Activated T-cell treated with anti-CD3 and anti-CD28 coated beads for 48 hours (primary cell): ENCODE measurements around the gene FNDC1.
"Not testable (repeated sequence)": the region's sequence is repeated elsewhere in the genome, so short reads cannot be mapped to it uniquely, and the experiment has no call there.

Experiments
- DNase-seq: peaks from one replicate; pipeline ENCODE4 v3.0.0-alpha.2; 2020; ENCODE audit warnings: low read depth

FNDC1 gene

DNA sequence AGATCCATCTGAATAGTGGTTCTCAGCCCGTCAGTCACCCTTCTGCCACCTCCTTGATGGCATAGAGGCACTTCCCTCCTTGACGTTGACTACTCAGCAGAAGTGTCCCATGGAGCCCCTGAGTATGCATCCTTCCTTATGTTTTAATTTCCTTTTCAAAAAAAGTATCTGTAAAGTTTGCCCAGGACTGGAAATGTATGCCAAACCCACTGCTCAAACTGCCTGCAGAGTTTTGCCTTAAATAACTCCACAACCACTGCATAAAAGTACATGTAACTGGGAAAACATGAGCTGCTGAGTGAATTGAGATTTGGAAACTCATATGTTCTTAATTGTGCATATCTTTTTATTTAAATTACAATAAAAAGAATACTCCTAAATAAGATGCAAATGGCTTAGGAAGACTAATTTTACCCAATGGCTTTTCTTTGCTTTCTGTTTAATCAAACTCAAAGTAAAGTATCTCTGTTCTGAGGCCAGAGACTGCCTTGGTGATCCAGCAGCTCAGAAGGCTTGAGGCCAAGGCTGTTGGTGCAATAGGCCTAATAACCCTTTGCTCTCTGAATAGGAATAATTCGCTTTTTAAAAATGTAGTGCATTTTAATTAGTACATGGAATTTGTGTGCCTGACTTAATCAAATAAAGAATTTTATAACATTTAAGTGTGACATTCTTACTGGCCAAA is 90.4 kb downstream of the FNDC1 start:
- DNase-seq, result no peak

DNA sequence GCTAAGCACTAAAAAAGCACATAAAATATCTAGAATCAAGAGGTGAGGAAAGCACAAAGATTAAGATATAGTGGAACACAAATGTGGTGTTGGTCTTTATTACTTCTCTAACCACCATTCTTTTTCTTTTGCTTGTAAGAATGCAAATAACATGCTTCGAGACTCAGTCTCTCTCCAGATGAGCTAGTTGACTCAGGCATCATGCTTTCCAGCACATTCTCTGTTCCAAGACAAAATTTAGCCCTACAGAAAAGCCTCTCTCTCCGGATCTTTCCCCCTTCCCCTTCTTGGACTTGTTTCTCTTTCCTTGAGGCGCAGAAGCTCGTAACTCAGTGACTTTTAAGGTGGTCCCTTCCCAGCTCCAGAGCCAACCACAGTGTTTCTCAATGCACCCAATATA is 91.0 kb downstream of the FNDC1 start:
- DNase-seq, result no peak

DNA sequence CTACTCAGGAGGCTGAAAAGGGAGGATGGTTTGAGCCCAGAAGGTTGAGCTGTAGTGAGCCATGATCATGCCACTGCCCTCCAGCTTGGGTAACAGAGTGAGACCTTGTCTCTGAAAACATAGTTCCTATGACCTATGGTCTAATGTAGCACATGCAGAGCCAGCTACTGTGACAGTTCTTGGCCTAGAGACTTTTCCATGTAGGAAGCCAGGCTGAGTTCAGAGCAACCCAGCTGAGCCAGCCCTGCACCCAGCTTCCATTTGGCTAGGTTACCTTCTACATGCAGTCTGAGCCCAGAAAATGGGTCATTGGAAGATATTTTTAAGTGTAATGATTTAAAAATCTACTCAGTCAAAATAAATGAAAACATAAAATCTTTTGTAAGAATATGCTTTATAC is 92.8 kb downstream of the FNDC1 start:
- DNase-seq, result no peak

DNA sequence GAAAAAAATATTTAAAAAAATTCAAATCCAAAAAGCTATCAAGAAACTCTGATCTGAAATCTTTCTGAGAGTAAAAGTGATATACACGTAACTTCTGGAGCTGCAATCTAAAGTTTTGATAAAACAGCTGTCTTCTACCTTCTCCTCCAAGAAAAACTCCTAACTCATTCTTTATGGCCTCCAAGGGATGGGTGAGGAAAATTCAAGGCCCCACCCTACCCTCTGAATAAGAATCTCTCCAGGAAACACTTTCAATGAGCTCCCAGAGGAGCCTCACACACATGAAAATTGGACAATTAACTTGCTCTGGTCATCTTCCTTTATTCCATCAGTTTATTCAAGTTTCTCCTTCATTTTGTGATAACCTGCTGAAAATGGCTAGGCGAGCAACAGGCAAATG is 93.4 kb downstream of the FNDC1 start:
- DNase-seq, result no peak

DNA sequence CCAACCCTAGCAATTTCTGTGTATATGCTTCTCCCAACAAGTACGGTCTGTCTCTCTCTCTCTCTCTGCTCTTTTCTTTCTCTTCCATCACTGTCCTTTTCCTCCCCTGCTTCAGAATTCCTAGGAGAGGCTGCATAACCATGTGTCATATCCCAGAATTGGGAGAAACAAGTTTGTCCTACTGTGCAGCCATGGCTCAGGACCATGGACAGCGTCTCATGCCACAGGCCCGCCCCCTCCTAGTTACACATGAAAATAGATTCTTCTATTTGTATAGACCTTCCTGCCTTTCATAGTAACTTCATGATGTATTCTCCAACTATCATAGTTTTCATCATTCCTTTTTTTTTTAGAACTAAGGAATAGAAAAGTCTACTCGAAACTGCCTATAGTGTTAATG is 98.0 kb downstream of the FNDC1 start:
- DNase-seq, result no peak

DNA sequence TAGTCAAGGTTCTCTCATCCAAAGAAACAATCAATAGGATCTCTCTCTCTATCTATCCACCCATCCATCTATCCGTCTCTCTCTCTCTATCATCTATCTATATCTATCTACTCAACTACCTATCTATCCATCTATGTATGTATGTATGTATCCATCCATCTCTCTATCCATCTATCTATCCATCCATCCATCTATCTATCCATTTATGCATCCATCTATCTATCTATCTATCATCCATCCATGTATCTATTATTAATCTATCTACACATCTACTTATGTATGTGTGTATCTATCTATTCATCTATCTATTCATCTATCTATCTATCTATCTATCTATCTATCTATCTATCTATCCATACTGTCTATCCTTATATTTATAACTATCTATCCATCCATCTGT is 99.3 kb downstream of the FNDC1 start:
- DNase-seq, result no peak

DNA sequence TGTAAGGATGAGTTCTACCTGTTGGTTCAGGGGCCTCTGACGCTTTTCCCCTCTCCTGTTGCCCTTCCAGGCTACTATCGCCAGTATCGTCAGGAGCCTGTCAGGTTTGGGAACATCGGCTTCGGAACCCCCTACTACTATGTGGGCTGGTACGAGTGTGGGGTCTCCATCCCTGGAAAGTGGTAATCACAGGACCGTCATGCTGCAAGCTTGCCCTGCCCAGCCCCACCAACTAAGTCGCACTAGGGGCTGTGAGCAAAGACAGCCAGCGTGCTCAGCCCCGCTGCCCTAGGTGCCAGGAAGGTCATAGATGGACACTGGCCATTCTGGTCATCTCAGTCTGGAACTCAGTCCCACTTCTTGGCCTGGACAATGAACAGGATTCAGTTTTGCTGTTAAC is 102.1 kb downstream of the FNDC1 start:
- DNase-seq, result no peak

DNA sequence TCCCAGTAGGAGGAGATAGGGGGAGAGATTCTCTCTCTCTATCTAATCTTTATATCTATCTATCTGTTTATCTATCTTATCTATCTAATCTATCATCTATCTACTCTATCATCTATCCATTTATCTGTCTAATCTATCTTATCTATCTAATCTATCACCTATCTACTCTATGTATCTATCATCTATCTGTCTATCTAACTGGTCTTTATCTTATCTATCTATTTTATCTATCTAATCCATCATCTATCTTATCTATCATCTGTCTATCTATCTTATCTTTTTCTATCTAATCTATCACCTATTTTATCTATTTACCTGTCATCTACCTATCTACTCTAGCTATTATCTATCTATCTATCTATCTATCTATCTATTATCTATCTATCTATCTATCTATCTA is 109.4 kb downstream of the FNDC1 start:
- no peak for DNase-seq

DNA sequence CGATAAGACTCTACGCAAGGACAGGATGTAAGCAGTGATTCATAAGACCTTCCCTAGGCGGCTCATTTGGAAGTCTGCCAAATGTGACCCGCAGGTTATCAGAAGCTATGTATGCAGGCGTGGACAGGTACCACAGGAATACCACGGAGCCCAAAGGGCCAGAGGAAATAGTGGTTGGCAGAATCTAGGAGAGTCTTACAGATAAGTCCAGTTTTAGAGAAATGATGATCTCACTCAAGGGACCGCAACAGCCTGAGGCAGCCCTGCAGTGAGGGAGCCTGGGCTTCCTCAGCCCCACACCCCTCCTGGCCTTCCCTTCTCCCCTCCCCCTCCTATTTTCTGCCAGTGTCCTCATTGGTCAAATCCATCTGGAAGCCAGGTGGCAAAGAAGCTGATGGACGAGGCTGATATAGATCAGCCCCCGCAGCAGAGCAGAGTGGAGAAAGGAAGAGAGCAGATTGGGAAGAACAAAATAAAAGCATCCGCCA is 110.6 kb downstream of the FNDC1 start:
- DNase-seq, result no peak

DNA sequence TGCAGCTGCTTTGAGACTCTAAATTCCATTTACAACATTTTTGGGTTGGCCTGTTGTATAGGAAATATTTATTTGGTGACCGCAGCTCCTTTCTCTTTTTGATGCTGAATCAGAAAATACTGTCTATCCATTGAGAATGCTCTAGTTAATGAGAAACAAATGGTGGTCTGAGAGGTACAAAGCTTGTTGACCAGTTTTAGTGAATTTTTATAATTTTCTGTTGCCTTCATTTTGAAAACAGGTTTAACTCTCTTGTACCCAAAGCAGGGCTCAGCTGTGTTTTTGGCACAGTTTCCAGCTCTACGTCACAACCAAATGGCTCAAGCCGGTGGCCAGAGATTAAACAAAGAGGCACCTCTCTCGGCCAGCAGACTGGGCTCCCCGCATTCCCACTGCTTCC is 113.2 kb downstream of the FNDC1 start:
- DNase-seq, result no peak

DNA sequence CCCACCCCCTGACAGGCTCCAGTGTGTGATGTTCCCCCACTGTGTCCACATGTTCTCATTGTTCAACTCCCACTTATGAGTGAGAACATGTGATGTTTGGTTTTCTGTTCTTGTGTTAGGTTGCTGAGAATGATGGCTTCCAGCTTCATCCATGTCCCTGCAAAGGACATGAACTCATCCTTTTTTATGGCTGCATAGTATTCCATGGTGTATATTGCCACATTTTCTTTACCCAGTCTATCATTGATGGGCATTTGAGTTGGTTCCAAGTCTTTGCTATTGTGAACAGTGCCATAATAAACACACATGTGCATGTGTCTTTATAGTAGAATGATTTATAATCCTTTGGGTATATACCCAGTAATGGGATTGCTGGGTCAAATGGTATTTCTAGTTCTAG is 115.5 kb downstream of the FNDC1 start:
- DNase-seq, result not testable (repeated sequence)

DNA sequence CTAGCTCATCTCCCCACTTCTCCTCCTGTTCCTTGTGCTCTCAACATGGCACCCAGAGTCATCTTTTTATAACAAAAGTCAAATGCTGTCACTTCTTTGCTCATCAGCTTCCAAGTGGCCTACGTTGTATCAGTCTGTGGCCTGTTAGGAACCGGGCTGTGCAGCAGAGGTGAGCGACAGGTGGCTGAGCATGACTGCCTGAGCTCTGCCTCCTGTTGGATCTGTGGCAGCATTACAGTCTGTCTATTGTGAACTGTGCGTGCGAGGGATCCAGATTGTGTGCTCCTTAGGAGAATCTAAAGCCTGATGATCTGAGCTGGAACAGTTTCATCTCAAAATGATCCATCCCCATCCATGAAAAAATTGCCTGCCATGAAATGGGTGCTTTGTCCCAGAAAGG is 129.6 kb downstream of the FNDC1 start:
- DNase-seq, result no peak

DNA sequence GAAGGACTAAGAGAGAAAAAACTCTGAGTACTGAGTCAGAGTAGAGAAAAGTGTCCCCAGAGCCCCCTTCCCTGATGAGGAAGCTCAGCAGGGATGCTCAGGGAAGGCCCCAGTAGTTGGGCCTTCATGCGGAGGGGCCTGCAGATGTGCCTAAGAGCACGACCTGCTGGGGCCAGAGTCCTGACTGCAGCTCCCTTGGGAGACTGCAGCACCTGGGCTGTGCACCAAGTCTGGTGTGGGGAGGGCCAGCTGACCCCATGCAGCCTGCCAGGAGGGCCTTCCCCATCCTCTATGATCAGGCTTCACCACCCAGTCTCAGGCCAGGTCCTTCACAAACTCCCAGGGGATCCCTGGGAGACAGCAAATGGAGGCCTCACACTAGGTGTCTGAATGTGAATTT is 130.4 kb downstream of the FNDC1 start:
- DNase-seq, result no peak

DNA sequence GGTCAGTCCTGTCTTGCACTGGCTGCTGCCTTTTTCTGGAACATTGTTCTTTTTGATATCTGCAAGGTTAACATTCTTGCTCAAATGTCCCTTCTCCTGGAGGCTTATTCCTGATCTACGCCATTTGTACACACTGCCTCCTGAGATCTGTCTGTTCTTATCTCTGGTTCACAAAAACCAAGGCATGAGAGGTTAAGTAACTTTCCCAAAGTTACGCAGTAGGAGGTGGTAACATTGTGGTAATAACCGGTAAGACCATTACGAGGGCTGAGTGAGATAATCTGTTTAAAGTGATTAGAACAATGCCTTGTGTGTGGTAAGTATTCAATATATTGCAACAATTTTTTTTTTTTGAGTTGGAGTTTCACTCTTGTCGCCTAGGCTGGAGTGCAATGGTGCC is 132.1 kb downstream of the FNDC1 start:
- DNase-seq, result no peak

DNA sequence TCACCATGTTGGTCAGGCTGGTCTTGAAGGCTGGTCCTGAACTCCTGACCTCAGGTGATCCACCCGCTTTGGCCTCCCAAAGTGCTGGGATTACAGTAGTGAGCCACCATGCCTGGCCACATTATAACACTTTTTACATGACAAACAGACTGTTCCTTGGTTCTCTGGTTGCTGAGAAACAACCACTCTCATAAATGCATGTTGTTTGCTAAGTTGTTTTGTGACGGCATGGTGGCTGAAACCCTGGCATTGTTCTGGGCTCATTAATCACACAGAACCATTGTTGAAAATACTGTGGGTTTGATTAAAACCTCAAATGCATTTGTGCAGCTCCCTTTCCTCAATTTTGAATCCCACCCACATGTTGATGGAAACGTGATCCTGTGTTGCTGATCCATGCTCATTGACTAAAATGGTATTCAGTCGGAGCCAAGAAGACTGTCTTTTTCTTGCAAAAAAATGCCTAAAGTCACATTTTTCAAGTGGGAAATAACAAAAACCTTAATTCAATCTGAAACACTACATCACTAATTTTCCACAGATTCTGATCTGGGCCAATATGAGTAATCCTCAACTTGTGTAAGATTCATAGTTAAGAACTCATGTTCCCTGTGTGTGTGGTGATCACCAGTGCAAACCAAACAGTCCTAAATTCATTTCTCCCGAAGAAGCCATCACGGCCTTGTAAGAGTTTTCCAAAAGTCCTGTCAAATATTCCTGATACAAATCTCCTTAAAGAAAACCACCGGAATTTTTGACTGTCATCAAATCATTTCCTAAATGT is 132.8 kb downstream of the FNDC1 start:
- DNase-seq, result no peak

DNA sequence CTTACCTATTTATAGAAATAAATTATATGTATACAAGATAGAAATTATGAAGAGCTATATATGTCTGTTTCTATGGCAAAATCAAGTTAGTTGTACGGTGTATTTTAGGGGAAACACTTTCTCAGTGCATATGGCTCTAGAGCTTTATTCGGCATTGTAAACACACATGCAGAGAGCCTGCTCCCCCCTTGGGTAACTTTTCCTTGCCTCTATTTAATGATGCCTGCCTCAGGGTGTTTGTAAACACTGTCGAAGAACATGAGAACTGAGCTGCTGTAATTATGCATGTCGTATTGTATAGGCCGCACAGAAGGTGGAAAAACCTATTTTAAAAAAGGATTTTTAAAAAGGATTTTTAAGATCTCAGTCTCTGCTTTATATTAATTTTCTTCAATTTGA is 133.4 kb downstream of the FNDC1 start:
- DNase-seq, result no peak

DNA sequence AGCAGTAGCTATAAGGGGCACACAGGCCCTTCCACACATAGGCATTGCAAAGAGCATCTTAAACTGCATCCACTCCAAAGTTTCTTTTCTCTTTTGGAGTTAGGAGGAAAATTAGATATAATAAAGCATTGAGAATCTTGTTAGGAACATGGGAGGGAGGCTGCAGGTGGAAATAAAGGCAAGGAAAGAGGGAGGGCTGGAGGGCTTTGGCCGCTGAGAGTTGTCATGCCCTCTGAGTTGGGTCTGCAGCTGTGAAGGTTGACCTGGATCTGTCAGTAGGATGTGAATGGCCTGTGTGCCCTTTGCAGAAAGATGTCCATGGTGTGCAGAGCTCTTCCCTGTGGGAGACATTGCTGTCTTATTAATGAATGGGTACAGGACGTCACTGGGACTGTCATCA is 134.0 kb downstream of the FNDC1 start:
- DNase-seq, result no peak

DNA sequence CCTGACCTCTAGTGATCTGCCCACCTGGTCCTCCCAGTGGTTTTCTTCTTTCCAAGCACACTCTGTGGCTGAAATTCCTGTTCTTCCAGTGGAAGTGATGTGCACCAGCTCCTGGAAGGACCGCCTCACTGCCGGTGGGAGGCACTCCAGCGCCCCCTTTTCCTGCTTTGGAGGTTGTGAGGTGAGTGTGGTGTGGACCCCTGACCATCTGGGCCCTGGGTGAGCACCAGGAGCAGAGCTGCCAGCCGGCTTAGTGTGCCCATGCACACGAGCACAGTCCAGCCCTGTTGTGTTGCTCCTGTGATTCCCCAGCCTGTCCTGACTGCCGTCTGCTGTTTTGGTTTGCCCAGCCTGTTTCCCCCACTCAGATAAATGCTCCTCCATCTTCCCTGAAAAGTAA is 134.6 kb downstream of the FNDC1 start:
- no peak for DNase-seq

DNA sequence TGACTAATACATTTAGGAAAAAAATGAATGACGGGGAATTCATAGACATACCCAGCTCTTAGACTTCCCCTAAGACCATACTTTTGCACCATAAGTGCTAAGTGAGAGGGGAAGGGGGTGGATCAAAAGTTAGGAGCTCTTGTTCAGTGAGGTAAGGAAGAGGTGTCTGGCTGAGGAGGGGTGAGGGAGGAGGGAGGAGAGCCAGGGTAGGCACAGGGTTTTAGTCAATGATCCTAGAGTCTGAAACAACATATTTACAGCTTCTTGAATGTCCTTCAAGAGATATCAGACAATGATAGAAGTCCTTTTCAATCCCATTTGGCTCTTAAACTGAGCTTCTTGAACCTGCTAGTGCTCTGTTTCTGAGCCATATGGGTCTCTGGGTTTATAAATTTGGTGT is 135.4 kb downstream of the FNDC1 start:
- no peak for DNase-seq

DNA sequence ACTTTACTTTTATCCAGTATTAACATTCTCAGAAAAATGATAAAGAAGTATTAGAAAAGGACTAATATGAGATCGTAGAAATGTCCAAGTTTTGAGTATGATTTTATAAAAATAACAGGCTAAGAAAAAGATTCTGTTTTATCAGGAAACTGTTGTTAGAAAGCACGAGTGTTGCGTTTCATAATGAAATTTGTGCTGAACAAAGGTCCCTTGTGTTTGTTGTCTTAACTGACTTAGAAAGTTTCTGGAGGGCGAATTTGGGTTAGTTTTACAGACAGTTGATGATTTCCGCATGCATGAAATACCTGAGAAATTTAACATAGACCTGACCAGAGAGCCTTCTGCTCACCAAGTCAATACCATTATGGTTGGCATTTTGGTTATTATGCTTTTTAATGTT is 136.0 kb downstream of the FNDC1 start:
- no peak for DNase-seq

DNA sequence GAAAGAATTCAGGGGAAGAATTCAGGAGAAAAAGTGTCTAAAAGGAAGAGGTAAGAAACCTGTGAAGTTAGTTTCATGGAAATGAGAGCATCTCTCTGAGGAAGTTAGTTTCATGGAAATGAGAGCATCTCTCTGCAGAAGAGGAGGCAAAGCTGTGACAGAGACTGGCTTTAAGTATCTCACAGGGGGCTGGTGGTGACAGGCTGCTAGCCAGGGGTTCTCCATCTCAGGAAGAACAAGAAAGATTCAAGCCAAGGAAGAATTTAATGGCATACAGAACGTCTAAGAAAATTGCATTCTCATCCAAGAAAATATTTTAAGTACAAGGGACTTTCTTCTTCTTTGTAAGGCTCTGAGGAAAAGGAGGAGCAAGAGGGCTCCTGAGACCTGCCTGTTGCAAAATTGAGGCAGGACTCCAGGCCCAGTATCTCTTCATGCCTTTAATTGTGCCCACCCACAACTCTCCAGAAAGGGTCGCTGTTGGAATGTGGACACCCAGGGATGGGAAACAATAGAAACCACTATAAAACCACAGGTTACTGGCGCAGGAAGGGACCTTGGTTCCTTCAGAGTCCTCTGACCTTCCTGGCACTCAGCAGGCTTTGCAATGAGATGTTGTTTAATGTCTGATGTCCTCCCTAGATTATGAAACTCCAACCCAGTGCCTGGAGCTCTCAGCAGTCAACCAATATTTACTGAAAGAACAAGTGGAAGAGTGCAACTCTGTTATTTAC is 136.8 kb downstream of the FNDC1 start:
- DNase-seq, result no peak

DNA sequence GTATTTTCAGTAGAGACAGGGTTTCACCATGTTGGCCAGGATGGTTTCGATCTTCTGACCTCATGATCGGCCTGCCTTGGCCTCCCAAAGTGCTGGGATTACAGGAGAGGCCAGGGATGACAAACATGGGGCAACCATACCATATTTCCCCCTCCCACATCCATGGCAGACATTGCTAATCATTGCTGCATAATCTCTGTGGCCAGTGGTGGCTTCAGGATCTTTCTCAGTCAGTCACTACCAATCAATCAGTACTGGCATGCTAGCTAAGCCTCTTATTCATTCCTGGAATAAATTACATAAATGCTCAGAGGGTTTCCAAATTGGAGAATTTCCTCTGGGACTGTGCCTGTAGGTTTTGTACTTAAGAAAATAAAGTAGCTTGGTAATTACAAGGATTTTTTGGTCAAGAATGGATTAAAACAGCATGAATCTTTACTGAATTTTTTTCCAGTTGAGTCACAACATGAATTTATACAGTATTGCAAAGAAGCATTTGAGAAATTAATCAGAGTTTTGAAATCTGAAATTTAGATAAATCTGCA is 138.1 kb downstream of the FNDC1 start:
- no peak for DNase-seq

DNA sequence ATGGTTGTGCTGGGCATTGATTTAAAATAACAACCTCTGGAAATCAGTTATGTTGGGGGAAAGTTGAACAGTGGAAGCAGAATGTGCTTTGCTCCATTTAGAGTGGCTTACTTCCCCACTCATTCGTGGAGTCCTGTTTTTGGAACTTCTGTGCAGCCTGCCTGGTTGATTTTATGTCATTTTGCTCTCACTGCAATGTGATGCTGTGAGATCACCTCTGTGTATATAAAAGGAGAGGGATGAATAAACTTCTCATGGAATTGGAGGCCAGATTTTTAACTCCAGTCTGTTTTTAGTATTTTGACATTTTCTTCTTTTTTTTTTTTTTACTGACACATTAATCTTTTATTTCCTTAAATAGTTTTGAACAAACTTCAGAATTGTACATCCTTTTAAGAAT is 139.0 kb downstream of the FNDC1 start:
- no peak for DNase-seq
